GM12872 (cell line): Measurements from ENCODE around the gene SORL1-AS1.

Experiments used
- TF ChIP-seq, protein P1 (sequence below): IDR thresholded peaks from 3 replicates; pipeline ENCODE4 v1.5.1; 2011; ENCODE audit warnings: low read depth, mild to moderate bottlenecking, low read length, moderate library complexity; ENCODE audit not compliant: insufficient read depth

Gene SORL1-AS1

DNA sequence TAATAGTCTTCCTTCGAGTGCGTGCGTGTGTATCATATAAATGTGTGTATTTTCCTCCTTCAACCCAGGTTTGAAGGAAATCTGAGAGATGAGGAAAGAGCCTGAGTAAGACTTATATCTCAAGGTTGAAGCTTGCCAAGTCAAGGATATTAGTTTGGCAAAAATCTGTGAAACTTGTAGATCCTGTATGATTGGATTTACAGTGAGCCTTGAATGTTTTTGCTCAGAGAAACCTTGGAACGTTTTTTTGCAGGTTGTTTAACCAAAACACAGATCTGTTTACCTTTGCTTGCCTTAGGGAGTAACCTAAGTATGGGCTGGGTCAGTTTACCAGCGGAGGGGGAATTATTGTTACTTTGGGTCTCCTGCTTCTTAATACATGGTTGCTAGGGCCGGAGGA, 35.9 kb upstream of the SORL1-AS1 start:
- TF ChIP-seq, protein P1, sequence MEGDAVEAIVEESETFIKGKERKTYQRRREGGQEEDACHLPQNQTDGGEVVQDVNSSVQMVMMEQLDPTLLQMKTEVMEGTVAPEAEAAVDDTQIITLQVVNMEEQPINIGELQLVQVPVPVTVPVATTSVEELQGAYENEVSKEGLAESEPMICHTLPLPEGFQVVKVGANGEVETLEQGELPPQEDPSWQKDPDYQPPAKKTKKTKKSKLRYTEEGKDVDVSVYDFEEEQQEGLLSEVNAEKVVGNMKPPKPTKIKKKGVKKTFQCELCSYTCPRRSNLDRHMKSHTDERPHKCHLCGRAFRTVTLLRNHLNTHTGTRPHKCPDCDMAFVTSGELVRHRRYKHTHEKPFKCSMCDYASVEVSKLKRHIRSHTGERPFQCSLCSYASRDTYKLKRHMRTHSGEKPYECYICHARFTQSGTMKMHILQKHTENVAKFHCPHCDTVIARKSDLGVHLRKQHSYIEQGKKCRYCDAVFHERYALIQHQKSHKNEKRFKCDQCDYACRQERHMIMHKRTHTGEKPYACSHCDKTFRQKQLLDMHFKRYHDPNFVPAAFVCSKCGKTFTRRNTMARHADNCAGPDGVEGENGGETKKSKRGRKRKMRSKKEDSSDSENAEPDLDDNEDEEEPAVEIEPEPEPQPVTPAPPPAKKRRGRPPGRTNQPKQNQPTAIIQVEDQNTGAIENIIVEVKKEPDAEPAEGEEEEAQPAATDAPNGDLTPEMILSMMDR: no peak

- TF ChIP-seq, protein P1: no peak
Observed at GRCh38 chr11:121488170-121488569, 35.4 kb upstream of the SORL1-AS1 start.

DNA sequence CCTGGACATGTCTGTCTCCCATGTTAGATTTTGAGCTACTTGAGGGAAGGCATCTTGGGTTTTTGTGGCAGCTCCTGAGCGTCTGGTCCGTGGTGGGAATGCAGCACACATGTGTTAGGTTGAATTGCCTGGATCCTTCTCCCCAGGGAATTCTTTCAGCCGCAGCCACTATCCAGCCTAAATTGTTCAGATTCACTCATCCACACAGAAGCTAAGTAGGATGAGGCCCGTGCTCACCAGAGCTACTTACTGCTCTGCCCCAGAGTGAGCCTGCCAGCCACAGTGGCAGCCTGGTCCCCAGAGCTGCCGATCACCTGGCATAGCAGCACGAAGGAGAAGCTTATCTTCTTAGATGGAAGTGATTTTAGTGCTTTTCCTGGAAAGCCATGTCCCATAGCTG, 34.4 kb upstream of the SORL1-AS1 start:
- TF ChIP-seq, protein P1: no peak

DNA sequence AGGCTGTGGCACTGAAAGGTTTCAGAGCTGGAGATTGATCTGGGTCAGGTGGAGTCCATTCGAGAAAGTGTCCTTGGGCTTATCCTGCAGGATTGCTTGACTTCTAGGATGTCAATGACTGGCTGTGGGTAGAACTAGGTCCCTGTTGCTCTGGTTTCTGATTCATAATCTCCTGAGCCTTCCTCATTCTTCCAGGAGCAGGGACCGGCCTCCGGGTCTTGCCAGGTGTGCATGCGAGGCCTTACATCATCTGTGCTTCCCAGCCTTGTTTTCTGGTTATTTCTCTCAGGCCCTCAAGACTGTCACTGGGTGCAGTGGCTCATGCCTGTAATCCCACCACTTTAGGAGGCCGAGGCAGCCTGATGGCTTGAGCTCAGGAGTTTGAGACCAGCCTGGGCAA, 33.3 kb upstream of the SORL1-AS1 start:
- TF ChIP-seq, protein P1: no peak

DNA sequence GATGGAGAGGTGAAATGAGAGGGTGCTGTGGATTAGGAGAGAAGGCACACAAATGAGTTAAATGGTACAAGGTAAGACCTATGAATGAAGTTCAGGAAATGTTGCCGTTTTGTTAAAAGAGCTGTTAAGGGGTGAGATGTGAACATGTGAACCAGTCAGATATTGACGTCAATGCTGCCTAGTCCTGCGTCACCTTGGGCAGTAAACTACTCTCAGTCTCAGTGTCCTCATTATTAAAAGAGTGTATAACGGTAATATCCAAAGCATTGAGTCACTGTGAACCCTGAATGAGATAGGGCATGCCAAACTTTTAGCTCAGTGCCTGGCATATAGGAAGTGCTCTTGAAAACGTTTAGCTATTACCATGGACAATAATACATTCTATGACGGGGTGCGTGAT, 32.4 kb upstream of the SORL1-AS1 start:
- TF ChIP-seq, protein P1: no peak

DNA sequence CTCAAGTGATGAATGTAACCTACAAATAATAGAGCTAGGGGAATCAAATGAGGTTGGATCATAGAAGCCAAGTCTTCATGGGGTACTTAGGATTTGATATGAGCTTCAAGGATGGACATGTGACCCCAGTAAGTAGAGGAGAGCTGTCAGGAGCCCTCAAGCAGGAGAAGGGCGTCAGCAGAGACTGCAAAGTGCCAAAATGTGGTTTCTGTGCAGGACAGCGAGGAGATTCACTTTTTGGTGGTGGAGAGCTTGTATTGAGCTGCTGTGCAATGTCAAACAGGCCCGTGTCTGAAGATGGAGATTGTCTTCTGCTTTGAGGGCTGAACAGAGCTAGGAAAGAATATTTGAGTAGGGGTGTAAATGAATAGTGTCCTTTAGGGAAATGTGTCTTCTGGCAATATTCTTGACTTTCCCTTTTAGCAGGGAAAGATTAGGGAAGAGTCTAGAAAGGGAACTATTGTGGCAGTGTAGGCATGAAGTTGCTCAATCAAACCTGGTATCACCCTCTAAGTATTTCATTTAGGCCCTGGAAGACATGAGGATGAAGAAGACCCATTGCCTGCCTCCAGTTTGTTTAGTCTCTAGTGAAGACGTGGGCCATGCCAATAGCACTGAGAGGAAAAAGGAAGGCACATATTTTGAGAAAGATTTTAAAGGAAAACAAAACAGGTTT, 31.2 kb upstream of the SORL1-AS1 start:
- TF ChIP-seq, protein P1: no peak

GRCh38 chr11:121482231-121483129, 29.7 kb upstream of the SORL1-AS1 start:
- TF ChIP-seq, protein P1: no peak
